NCI-H2227 (cell line): Measurements from ENCODE around the gene REM1.
"Not testable (repeated sequence)": the region's sequence is repeated elsewhere in the genome, so short reads cannot be mapped to it uniquely, and the experiment has no call there.

Experiments
- DNase-seq: peaks from one replicate; lab custom pipeline; 2025; ENCODE audit not compliant: unreplicated experiment; lab: John Stamatoyannopoulos, UW

REM1 gene

DNA sequence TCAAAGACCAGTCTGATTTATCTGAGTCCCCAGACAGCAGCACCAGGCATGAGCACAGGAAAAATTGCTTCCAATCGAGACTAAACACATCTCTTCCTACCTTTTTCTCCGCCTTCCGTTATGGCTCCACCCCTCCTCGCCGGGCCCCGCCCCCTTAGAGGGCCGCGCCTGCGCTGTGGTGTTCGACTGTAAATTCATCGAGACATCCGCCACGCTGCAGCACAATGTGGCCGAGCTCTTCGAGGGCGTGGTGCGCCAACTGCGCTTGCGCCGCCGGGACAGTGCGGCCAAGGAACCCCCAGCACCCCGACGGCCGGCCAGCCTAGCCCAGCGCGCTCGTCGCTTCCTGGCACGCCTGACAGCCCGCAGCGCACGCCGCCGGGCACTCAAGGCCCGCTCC, 8.9 kb downstream of the REM1 start:
- peak; percentile 40 for DNase-seq

DNA sequence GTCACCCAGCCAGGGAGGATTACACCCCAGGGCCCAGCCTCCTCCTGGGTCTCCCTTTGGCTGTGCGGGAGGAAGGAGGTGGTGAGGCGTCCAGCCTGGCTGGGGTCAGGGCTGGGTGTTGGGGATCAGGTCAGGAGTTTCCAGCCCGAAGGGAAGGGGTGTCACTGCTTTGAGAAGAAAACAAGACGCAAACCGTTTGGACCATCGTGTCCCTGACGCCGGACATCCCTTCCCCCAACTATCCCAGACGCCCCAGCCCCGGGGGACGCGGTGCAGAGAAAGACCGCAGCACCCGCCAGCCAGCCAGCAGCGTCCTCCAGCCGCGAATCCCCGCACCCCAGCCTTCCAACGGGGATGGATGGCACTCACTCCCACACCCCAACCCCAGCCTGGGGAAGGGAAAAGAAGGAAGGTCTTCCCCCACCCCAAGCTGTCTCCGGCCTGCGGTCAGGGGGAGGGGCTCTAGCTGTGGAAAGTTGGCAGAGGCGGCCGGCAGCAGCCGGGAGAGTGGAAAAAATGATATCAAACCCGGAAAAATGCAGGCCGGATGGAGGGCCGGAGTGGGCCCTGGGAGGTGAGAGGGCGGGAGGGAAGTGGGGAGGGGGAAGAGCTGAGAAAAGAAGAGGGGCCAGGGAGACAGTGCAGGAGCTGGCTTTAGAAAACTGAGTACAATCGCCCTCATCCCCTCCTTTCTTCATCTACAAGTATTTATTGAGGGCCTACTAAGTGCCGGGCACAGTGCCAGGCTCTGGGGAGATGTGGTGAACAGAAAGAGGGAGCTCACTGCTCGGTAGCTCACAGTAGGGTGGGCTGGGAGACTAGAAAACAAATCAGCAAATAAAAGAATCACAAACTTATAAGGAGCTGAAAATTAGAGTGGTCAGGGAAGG, 10.6 kb downstream of the REM1 start:
- no peak for DNase-seq

- no peak for DNase-seq
Measured at GRCh38 chr20:31488115-31488514, 13.0 kb downstream of the REM1 start.

DNA sequence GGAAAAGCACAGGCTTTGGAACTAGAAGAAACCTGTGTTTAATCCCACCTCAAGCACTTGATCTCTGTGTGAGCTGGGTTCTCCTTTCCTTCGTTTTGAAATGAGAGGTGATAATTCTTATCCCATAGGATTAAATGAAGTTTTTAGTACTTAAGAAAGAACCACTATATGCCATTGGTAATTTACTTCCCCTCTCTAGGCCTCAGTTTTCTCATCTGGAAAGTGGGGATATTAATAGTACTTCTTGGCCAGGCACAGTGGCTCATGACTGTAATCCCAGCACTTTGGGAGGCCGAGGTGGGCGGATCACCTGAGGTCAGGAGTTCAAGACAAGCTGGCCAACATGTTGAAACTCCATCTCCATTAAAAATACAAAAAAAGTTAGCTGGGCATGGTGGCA, 14.1 kb downstream of the REM1 start:
- no peak for DNase-seq

- no peak for DNase-seq
Measured at GRCh38 chr20:31490752-31491151, 15.7 kb downstream of the REM1 start.

GRCh38 chr20:31494131-31494530, 19.0 kb downstream of the REM1 start:
- DNase-seq, result peak; percentile 19

- peak; percentile 20 for DNase-seq
Measured at GRCh38 chr20:31496761-31497295, 21.7 kb downstream of the REM1 start.

- no peak for DNase-seq
Measured at GRCh38 chr20:31497838-31498540, 22.9 kb downstream of the REM1 start.

GRCh38 chr20:31500527-31500926, 25.4 kb downstream of the REM1 start:
- DNase-seq, result no peak

DNA sequence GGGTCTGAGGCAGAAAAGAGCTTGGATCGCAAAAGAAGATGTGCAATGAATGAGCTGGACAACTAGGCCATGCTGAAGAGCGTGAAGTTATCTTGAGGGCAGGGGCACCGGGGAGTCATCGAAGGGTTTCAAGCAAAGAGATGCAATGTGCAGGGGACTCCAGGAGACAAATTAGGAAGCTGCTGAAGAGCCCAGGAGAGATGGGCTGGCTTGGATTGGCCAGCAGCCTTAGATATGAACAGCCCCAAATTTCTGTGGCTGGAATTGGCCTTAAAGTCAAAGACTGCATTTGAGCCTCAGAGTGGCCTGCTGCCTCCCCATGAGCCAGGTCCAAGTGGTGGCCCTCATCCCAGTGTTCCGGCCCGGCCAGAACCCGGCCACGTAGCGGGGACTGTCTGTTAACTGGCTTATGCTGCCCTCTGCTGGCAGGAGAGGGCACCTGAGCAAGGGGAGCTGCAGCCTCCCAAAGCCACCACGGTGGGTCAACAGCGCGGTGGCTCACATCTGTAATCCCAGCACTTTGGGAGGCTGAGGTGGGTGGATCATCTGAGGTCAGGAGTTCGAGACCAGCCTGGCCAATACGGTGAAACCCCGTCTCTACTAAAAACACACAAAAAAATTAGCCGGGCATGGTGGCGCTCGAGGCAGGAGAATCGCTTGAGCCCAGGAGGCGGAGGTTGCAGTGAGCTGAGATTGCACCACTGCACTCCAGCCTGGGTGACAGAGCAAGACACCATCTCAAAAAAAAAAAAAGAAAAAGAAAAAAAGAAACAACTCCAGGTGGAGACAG, 28.0 kb downstream of the REM1 start:
- peak; percentile 92 for DNase-seq

- DNase-seq, result no peak
Measured at GRCh38 chr20:31505903-31506302, 30.8 kb downstream of the REM1 start.

DNA sequence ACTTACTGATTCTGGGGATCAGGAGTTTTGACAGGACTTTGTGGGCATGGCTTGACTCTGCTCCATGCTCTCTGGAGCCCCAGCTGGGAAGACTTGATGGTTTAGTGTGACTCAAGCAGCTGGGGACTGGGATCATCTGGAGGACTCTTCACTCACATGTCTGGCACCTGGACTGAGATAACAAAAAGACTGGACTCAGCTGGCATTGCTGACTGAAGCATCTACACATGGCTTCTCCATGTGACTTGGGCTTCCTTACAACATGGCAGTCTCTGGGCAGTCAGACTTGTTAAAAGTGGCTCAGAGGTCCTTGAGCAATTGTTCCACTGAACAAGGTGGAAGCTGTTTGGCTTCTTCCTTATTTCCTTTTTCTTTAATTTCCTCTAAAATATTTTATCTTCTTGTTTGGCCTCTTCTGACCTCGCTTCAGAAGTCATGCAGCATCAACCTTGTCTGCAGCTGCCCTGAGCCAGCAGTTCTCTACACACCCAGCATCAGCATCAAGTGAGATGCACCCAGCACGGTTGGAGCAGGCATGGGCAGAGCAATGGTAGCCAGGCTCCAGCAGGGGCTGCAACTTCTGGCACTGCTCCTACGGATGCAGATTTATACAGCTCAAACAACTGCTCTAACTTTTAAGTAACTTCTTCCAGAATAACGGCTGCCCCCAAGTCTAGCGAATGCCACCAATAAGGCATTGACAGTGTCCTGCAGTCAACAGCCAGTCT, 33.6 kb downstream of the REM1 start:
- DNase-seq, result no peak

- DNase-seq, result peak; percentile 98
Measured at GRCh38 chr20:31514154-31515071, 39.3 kb downstream of the REM1 start, which contains the start of gene HM13. TSS of gene HM13 (plus strand) at chr20:31514442. CDS start at chr20:31514552, 110 bp downstream.

GRCh38 chr20:31515072-31515774, 40.1 kb downstream of the REM1 start:
- no peak for DNase-seq

DNA sequence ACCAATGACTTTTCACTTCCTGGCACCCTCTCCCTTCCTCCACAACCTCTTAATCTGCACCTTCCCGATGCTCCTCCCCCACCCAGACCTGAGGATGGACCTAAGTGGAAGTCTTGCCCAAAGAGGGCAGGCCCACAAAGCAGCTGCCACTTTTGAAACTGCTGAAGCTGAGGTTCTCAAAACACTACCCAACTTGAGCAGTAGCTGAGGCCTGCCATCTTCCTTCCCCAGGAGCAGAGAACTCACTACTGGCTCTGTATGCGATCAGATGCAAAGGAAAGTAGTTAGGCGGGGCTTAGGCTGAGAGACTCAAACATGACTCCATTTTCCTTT, 40.7 kb downstream of the REM1 start:
- no peak for DNase-seq

- DNase-seq, result no peak
Measured at GRCh38 chr20:31516166-31516565, 41.1 kb downstream of the REM1 start.

DNA sequence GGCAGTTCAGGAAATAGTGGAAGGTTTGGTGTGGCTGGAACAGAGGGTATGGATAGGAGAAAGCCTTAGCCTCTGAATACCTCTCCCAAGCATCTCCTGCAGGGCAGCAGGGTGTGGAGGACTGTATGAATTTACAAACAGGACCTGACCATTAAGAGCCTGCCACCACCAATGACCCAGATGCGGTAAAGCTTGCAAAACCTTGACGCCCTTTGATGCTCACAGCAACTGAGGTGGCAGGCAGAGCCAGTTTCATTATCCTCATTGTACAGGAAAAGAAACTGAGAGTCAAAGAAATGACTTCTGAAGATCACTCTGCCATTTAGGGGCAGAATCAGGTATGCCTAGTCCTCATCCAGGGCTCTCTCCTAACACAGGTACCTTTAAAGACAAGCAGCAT, 41.6 kb downstream of the REM1 start:
- DNase-seq, result no peak

- peak; percentile 48 for DNase-seq
Measured at GRCh38 chr20:31517373-31517772, 42.3 kb downstream of the REM1 start.

DNA sequence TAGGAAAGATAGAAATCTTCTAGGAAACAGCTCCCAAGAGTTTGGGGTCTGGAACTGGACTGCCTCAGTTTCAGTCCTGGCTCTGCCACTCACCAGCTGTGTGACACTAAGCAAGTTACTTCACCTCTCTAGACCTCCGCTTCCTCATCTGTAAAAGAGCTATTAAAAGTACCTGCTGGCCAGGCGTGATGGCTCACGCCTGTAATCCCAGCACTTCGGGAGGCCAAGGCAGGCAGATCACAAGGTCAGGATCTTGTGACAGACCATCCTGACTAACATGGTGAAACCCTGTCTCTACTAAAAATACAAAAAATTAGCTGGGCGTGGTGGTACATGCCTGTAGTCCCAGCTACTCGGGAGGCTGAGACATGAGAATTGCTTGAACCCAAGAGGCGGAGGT, 46.2 kb downstream of the REM1 start:
- DNase-seq, result not testable (repeated sequence)
